GM12891 (cell line): ENCODE data around the gene SHISA6.

Experiments
- DNase-seq: peaks from one replicate; pipeline ENCODE4 v3.0.0; 2011; ENCODE audit warnings: low spot score; ENCODE audit not compliant: insufficient read length
- FAIRE-seq: peaks from 2 replicates; lab custom pipeline; 2011; peaks lifted over from hg19 to GRCh38; lab: Jason Lieb, UNC
- PAX5 ChIP-seq: IDR thresholded peaks from 2 replicates; pipeline ENCODE4 v1.6.1; 2011; ENCODE audit warnings: low read length, moderate library complexity, mild to moderate bottlenecking; ENCODE audit not compliant: insufficient read depth, severe bottlenecking
- POLR2A ChIP-seq: IDR thresholded peaks from 2 replicates; pipeline ENCODE4 v1.6.1; 2011; ENCODE audit warnings: low read depth, low read length, control low read depth
- POLR2AphosphoS5 ChIP-seq: IDR thresholded peaks from 2 replicates; pipeline ENCODE4 v1.6.1; 2011; ENCODE audit warnings: low read depth, low read length, control low read depth
- POU2F2 ChIP-seq: IDR thresholded peaks from 2 replicates; pipeline ENCODE4 v1.6.1; 2011; ENCODE audit warnings: low read depth, mild to moderate bottlenecking, control low read depth, low read length, moderate library complexity
- SPI1 ChIP-seq: IDR thresholded peaks from 2 replicates; pipeline ENCODE4 v1.6.1; 2011; ENCODE audit warnings: low read depth, low read length, control low read depth
- TAF1 ChIP-seq: IDR thresholded peaks from 2 replicates; pipeline ENCODE4 v1.6.1; 2011; ENCODE audit warnings: low read depth, low read length, control low read depth

Gene SHISA6

GRCh38 chr17:11564589-11565380 is 323.8 kb downstream of the SHISA6 start:
- DNase-seq = no peak
- FAIRE-seq = no peak
- TF ChIP-seq TAF1 (no peak), SPI1 (no peak), PAX5 (no peak), POU2F2 (no peak), POLR2AphosphoS5 (no peak), POLR2A (no peak)

GRCh38 chr17:11565591-11565990 is 324.6 kb downstream of the SHISA6 start:
- DNase-seq (no peak), FAIRE-seq (no peak)
- TF ChIP-seq TAF1 = no peak
- no peak for TF ChIP-seq POLR2A
- TF ChIP-seq SPI1 = no peak
- TF ChIP-seq PAX5 = no peak
- TF ChIP-seq POLR2AphosphoS5 = no peak
- no peak for TF ChIP-seq POU2F2

- FAIRE-seq (no peak), DNase-seq (no peak)
- TF ChIP-seq TAF1 (no peak), POU2F2 (no peak), SPI1 (no peak), POLR2AphosphoS5 (no peak), PAX5 (no peak), POLR2A (no peak)
These were observed 338.0 kb downstream of the SHISA6 start for GRCh38 chr17:11578998-11579397.

GRCh38 chr17:11580677-11581076 is 339.7 kb downstream of the SHISA6 start:
- FAIRE-seq (no peak), DNase-seq (no peak)
- TF ChIP-seq POU2F2 (no peak), SPI1 (no peak), PAX5 (no peak), TAF1 (no peak), POLR2A (no peak), POLR2AphosphoS5 (no peak)

GRCh38 chr17:11582217-11582616 is 341.2 kb downstream of the SHISA6 start:
- no peak for DNase-seq
- TF ChIP-seq TAF1 = no peak
- TF ChIP-seq SPI1 = no peak
- FAIRE-seq = no peak

GRCh38 chr17:11583306-11583992 is 342.4 kb downstream of the SHISA6 start:
- FAIRE-seq = no peak
- no peak for DNase-seq
- TF ChIP-seq POLR2AphosphoS5 (no peak), TAF1 (no peak)

GRCh38 chr17:11589716-11590115 is 348.7 kb downstream of the SHISA6 start:
- DNase-seq (no peak), FAIRE-seq (no peak)
- TF ChIP-seq POLR2A = no peak
- TF ChIP-seq POU2F2 = no peak
- no peak for TF ChIP-seq SPI1
- no peak for TF ChIP-seq POLR2AphosphoS5
- no peak for TF ChIP-seq PAX5
- no peak for TF ChIP-seq TAF1

GRCh38 chr17:11598274-11599221 is 357.5 kb downstream of the SHISA6 start, which contains the start of gene DNAH9:
Gene DNAH9 (plus strand): TSS chr17:11598470. CDS start chr17:11598499, 29 bp downstream.
- TF ChIP-seq POLR2A (no peak), SPI1 (no peak), POLR2AphosphoS5 (no peak), TAF1 (no peak), POU2F2 (no peak), PAX5 (no peak)
- FAIRE-seq (no peak), DNase-seq (peak; percentile 5)

GRCh38 chr17:11601661-11602060 is 360.6 kb downstream of the SHISA6 start:
- no peak for FAIRE-seq
- TF ChIP-seq TAF1 (no peak), PAX5 (no peak)
- DNase-seq = no peak
